Choroid plexus epithelial cell (primary cell): ENCODE measurements around the gene GANC.
"Not testable (repeated sequence)": the region's sequence is repeated elsewhere in the genome, so short reads cannot be mapped to it uniquely, and the experiment has no call there.

Experiments
- DNase-seq: peaks from one replicate; pipeline ENCODE4 v3.0.0-alpha.2; 2010; ENCODE audit warnings: low read depth
- H3K4me3 ChIP-seq: 2 replicates; pipeline ENCODE4 v1.5.1; 2011; ENCODE audit warnings: low read depth, mild to moderate bottlenecking, control low read depth, low read length, moderate library complexity
- TF ChIP-seq, protein P1 (sequence below): conservative IDR thresholded peaks from 2 replicates; pipeline ENCODE4 v1.5.1; 2011; ENCODE audit warnings: low read depth, mild to moderate bottlenecking, control low read depth, inconsistent platforms, low read length, moderate library complexity

Gene GANC

DNA sequence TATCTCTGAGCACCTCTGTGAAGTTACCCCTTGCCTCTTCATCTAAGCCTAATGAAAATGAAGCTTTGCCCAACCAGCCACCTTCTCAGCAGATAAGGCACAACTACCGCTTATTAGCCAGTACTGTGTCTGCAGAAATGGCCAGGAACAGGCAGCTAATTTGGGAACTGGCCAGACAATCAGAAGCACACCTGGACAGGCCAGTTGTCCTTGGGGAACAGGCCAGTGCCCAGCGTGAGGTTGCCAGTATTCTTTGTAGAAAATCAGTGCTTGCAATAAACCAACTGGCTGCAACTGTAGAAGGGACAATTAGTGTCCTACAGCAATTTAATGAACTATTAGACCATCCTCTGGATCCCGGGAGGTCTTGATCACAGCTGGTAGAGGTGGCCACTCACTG is 10.7 kb downstream of the GANC start:
- H3K4me3 ChIP-seq, result no peak overlapping the region
- TF ChIP-seq, protein P1, sequence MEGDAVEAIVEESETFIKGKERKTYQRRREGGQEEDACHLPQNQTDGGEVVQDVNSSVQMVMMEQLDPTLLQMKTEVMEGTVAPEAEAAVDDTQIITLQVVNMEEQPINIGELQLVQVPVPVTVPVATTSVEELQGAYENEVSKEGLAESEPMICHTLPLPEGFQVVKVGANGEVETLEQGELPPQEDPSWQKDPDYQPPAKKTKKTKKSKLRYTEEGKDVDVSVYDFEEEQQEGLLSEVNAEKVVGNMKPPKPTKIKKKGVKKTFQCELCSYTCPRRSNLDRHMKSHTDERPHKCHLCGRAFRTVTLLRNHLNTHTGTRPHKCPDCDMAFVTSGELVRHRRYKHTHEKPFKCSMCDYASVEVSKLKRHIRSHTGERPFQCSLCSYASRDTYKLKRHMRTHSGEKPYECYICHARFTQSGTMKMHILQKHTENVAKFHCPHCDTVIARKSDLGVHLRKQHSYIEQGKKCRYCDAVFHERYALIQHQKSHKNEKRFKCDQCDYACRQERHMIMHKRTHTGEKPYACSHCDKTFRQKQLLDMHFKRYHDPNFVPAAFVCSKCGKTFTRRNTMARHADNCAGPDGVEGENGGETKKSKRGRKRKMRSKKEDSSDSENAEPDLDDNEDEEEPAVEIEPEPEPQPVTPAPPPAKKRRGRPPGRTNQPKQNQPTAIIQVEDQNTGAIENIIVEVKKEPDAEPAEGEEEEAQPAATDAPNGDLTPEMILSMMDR, result no peak

DNA sequence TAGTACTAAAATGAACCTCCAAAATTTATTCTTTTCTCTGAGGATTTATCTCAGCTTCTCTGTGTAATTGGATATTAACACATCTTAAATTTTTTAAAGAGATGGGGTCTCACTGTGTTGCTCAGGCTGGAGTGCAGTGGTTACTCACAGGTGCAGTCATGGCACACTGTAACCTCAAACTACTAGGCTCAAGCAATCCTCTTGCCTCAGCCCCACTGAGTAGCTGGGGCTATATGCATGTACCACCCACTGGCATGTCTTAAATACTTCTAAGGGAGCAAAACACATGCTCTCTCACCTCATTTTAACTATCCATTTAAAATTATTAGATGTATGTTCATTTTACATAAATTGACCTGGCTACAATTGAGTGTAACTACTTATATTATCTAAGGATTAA is 11.6 kb downstream of the GANC start:
- H3K4me3 ChIP-seq, result no peak overlapping the region

More for the DNA sequence above, 10.7 kb downstream of the GANC start:
- DNase-seq, result no peak

DNA sequence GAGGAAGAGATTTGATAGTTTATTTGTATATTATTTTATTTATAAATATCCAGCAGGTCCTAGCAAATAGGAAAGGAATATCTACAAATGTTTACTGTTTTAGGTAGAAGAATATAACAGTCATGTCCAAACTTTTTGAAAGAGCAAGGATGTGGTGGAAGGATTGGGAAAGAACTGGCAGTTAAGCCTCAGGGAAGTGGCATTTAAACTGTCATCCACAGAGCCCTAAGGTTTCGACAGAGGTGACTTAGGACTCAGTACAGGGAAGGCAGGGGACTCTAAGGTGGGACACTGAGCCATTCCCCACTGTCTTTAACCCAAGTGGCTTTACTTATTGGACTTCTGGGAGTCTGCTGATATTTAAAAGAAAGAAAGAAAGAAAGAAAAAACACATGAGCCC is 12.0 kb downstream of the GANC start:
- TF ChIP-seq, protein P1, result no peak
- DNase-seq, result no peak
- no peak overlapping the region for H3K4me3 ChIP-seq

More for the DNA sequence above, 11.6 kb downstream of the GANC start:
- DNase-seq, result no peak
- TF ChIP-seq, protein P1, result no peak

DNA sequence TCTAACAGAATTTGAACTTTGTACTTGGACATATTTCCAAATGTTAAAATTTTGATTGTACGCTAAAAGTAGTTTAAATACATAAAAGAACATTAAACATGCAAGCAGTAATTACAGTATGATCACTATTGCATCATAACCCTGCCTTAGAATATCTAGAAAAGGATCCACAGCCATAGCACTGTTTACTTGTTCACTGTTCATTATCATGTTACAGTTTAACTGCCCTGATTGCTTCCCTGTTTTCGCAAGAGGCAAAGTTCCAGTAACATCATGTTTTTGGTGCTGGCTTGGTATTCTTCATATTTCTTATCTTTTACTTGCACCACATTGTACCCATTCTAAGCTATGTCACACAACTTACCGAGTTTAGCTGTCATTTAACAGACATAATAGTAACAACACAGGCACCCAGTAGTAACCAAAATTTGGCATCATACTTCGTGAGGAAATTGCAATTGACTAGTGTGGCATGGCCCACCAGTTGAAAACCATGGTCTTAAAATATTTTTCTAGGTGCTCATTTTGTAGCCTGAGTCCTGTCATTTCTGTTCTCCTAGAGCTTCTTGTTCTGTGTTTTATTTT is 13.5 kb downstream of the GANC start:
- no peak overlapping the region for H3K4me3 ChIP-seq
- TF ChIP-seq, protein P1, result no peak
- peak; percentile 51 for DNase-seq

DNA sequence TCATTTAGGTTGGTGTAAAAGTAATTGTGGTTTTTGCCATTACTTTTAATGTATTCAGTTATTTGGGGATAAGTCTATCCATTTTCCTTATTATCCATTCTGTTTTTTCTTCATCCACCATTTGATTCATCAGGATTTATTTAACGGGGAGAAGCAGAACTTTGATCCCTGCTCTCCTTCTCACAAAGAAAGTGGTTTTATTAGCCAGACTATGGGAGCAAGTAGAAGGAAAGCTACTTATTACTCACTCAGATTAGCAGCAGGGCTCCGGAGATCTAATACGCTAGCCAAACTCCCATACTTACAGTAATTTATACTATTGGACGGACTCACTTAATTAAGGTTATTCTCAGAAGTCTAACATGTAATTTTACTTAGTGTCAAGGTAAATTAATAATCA is 14.9 kb downstream of the GANC start:
- TF ChIP-seq, protein P1, result no peak
- H3K4me3 ChIP-seq, result no peak overlapping the region
- DNase-seq, result no peak

DNA sequence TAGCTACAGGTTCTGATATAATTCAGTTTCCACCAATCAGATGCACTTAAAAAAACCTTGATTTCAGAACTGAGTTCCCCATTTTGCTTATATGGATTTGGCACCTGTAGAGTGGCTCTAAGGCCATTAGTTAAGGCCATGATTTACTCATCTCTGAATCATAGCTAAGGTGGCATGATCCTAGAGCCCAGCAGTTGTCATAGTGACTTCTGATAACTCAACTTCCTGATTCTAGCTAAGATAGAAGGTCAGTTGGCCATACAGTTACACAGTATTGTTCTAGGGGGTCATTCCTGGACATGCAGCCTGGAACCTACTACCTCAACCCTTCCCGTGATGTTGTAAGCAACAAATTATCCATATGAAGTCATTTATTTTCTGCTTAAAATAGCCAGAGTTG is 16.2 kb downstream of the GANC start:
- no peak for DNase-seq
- TF ChIP-seq, protein P1, result no peak
- H3K4me3 ChIP-seq, result no peak overlapping the region

DNA sequence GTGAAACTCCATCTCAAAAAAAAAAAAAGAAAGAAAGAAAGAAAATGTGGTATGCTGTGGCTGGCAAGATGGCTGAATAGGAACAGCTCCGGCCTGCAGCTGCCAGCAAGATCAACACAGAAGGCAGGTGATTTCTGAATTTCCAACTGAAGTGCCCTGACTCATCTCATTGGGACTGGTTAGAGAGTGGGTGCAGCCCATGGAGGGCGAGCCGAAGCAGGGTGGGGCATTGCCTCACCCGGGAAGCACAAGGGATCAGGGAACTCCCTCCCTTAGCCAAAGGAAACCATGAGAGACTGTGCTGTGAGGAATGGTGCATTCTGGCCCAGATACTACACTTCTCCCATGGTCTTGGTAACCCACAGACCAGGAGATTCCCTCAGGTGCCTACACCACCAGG is 28.0 kb downstream of the GANC start:
- not testable (repeated sequence) for H3K4me3 ChIP-seq, DNase-seq
